ENCODE results near the gene GALNT1.

GRCh38 chr18:35671966-35672603, 90.5 kb downstream of the GALNT1 start:
- TF ChIP-seq BACH1 (IDR thresholded peaks at IDR 0.05; ENCODE audit: borderline replicate concordance) (no peak), CHD2 (IDR thresholded peaks at IDR 0.05; ENCODE audit: borderline replicate concordance, low read depth, low read length) (no peak), POLR2AphosphoS5 (IDR thresholded peaks at IDR 0.05; ENCODE audit: low read length) (no peak), ZNF217 (IDR thresholded peaks at IDR 0.05) (no peak)
